Measurements from ENCODE around the gene AIFM3. TPM values are rescaled to one million over a fixed set of nuclear protein-coding genes. Genes with fewer than 3 reads are reported as not detected.

The AIFM3 gene
- total and polyA plus RNA-seq, 2 of the 13 experiments (the other 11 are each of a cell fraction or from before 2014, with no cell fraction given): 9.0 to 15.3 TPM

GRCh38 chr22:20962491-20962945, 4.5 kb upstream of the AIFM3 start (continued):
- TF ChIP-seq ZBTB33 (CRISPR knock-in tag; IDR thresholded peaks at IDR 0.05) (no peak), EZH2 (conservative IDR thresholded peaks at IDR 0.05; ENCODE audit: low read depth, low read length) (no peak), ZNF879 (CRISPR knock-in tag; IDR thresholded peaks at IDR 0.05) (no peak), HOXD1 (CRISPR knock-in tag; IDR thresholded peaks at IDR 0.05) (no peak), ZSCAN25 (CRISPR knock-in tag; IDR thresholded peaks at IDR 0.05) (no peak), ZKSCAN1 (IDR thresholded peaks at IDR 0.05; ENCODE audit: low read length) (no peak), SRSF9 (IDR thresholded peaks at IDR 0.05; ENCODE audit: borderline replicate concordance, insufficient read depth, low read depth, low read length, poor library complexity, severe bottlenecking) (no peak), SIN3A (IDR thresholded peaks at IDR 0.05; ENCODE audit: borderline replicate concordance, low read depth, low read length) (no peak), ZNF674 (CRISPR knock-in tag; IDR thresholded peaks at IDR 0.05; ENCODE audit: low read depth) (no peak), YEATS4 (CRISPR knock-in tag; IDR thresholded peaks at IDR 0.05; ENCODE audit: borderline replicate concordance) (no peak), ZNF746 (CRISPR knock-in tag; IDR thresholded peaks at IDR 0.05) (no peak), CEBPB (IDR thresholded peaks at IDR 0.05; ENCODE audit: borderline replicate concordance, low read depth, low read length) (no peak)
- TF ChIP-seq, protein P1, sequence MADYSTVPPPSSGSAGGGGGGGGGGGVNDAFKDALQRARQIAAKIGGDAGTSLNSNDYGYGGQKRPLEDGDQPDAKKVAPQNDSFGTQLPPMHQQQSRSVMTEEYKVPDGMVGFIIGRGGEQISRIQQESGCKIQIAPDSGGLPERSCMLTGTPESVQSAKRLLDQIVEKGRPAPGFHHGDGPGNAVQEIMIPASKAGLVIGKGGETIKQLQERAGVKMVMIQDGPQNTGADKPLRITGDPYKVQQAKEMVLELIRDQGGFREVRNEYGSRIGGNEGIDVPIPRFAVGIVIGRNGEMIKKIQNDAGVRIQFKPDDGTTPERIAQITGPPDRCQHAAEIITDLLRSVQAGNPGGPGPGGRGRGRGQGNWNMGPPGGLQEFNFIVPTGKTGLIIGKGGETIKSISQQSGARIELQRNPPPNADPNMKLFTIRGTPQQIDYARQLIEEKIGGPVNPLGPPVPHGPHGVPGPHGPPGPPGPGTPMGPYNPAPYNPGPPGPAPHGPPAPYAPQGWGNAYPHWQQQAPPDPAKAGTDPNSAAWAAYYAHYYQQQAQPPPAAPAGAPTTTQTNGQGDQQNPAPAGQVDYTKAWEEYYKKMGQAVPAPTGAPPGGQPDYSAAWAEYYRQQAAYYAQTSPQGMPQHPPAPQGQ (CRISPR knock-in tag; IDR thresholded peaks at IDR 0.05; ENCODE audit: borderline replicate concordance): no peak
- TF ChIP-seq, protein P2, sequence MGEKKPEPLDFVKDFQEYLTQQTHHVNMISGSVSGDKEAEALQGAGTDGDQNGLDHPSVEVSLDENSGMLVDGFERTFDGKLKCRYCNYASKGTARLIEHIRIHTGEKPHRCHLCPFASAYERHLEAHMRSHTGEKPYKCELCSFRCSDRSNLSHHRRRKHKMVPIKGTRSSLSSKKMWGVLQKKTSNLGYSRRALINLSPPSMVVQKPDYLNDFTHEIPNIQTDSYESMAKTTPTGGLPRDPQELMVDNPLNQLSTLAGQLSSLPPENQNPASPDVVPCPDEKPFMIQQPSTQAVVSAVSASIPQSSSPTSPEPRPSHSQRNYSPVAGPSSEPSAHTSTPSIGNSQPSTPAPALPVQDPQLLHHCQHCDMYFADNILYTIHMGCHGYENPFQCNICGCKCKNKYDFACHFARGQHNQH (CRISPR knock-in tag; IDR thresholded peaks at IDR 0.05): no peak
- TF ChIP-seq, protein P3, sequence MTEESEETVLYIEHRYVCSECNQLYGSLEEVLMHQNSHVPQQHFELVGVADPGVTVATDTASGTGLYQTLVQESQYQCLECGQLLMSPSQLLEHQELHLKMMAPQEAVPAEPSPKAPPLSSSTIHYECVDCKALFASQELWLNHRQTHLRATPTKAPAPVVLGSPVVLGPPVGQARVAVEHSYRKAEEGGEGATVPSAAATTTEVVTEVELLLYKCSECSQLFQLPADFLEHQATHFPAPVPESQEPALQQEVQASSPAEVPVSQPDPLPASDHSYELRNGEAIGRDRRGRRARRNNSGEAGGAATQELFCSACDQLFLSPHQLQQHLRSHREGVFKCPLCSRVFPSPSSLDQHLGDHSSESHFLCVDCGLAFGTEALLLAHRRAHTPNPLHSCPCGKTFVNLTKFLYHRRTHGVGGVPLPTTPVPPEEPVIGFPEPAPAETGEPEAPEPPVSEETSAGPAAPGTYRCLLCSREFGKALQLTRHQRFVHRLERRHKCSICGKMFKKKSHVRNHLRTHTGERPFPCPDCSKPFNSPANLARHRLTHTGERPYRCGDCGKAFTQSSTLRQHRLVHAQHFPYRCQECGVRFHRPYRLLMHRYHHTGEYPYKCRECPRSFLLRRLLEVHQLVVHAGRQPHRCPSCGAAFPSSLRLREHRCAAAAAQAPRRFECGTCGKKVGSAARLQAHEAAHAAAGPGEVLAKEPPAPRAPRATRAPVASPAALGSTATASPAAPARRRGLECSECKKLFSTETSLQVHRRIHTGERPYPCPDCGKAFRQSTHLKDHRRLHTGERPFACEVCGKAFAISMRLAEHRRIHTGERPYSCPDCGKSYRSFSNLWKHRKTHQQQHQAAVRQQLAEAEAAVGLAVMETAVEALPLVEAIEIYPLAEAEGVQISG (CRISPR knock-in tag; IDR thresholded peaks at IDR 0.05): no peak
